Stimulated activated CD8-positive, alpha-beta memory T cell treated with anti-CD3 and anti-CD28 coated beads, Interleukin-12 subunit alpha, Interleukin-12 subunit beta, amount 100 ng/mL, for 24 hours (primary cell): ENCODE measurements around the gene HOXA9.

Experiments used
- DNase-seq: peaks from one replicate; pipeline ENCODE4 v3.0.0-alpha.2; 2020; ENCODE audit errors: extremely low read depth

HOXA9 gene

DNA sequence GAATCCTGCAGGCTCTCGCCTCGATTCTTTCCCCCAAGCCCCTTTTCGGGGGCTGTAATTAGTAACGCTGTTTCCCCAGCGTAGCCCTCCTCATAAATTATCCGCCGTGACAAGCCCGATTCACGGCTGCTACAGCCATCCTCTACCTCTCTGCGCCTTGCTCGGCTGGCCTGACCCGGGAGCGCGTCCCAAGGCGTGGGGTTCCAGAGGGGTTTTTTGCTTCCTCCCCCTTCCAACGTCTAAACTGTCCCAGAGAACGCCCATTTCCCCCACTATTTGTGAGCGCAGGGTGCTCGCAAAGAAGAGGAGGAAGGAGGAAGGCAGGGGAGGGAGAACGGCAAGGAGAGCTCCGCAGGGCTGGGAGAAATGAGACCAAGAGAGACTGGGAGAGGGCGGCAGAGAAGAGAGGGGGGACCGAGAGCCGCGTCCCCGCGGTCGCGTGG, 22.7 kb downstream of the HOXA9 start:
- DNase-seq: no peak

DNA sequence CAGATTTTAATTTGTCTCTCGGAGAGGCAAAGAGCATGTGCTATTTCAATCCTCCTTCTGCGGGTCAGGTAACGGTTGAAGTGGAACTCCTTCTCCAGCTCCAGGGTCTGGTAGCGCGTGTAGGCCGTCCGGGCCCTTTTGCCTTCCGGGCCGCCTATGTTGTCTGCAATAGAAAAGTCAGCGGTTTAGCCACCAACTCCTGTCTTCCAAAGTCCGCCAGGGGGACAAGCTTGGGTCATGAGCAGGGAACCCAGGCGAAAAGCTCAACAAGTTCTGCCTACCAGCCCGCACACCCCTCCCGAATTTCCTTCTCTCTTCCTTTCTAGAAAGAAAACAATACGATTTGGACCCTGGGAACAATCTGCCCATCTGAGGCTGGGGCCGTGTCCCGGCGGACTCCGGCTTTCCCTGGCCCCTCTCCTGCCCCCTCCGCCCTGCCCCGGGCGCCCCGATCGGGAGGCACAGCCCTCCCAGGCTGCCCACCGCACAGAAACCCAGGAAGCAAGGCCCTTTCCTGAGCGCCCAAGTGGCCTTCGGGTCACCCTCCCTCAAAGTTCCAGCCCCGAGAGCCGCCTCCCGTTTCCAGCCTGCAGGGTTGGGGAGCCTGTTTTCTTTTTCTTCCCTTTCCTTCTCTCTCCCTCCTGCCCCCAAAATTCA, 23.3 kb downstream of the HOXA9 start:
- DNase-seq: no peak

DNA sequence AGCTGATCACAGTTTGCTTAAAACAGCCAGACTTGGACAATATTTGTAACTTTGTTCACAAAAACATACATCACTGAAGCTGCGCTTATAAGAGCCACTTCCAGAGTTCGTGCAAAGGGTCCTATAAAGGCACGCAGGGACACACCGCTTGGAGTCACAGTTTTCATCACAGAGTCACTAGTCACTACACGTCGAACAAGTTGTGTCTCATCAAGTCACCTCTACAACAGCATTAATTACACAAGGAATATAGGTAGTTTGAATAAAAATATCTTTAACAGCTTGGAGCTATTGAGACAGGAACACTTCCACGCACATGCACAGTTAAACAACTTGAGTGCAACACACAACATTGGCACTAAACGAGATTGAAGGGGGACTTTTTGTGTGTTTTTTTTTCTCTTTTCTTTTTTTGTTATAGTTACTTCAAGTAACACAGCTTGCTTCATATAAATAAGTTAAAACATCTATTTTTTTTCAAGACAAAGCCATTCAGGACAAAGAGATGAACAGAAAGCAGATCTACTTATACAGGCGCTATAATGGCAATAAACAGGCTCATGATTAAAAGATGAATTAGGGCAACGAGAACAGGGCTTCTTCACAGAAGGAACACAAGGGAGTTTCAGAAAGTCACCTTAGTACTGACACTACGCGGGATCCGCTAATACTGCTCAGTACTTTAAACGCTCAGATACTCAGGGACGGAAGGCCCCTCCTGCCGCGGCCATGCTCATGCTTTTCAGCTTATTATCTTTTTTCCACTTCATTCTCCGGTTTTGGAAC, 24.0 kb downstream of the HOXA9 start:
- DNase-seq: no peak

DNA sequence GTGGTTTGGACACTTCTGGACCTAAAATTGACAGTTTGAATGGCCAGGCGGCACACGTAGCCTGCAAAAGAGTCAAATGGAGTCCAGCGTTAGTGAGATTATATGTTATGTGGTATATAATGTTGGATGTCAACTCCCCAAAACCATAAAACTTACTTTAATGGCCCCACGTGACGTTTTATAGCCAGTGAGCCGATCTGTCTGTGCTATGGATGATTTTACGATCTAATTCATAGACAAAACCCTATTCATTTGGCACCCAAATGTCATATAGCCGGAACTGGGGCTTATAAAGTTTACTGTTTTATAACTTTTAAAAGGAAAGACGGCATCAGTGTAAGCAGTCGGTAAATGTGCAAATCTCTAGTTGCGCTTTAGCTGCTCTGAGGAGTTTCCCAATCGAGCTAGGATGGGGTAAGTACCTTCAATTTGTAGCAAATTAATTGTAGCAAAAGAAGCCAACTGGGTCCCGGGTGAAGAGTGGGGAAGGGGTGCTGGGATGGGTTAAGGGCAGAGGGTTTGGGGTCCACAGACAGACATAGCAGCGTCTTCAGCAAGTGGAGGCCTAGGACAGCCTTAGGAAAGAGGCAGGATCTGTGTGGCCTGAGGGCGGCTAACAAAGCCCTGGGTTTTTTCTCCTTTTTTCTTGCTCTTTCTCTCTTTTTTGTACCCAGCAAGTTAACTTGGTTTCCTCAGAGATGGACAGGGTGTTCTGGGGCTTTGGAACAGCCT, 25.0 kb downstream of the HOXA9 start:
- DNase-seq: no peak

DNA sequence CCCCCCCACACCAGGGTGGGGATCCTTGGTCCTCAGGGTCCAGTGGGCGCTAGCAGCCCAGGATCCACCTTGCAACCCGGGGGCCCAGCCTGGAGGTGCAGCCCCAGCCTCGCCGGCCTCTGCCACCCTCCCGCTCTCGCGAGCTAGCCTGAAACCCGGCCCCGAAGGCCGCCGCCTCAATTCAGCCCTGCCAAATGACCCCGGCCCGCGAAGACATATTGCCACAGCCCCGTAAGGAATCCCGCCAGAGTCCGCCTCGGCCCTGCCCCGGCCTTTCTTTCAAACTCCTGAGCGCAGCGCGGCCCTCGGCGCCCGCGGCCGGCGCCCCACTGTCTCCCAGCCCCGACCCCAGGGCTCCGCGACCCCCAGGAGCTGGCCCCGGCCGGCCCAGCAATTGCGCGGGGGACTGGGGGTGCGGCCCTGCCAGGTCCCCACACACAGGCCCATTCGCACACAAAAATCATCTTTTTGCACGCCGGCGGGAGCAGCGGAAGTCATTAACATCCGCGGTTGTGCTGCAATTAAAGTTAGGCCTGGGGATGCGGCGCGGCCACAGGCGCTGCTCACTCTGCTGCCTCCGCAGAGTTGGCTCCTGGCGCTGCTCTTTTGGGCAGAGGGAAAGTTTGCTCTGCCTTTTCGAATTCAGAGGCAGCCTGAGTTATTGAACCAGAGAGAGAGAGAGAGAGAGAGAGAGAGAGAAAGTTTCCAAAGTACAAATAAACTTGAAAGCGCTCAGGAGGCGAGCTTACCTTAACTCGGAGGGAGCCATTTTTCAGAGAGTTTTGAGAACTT, 25.8 kb downstream of the HOXA9 start:
- DNase-seq: no peak

DNA sequence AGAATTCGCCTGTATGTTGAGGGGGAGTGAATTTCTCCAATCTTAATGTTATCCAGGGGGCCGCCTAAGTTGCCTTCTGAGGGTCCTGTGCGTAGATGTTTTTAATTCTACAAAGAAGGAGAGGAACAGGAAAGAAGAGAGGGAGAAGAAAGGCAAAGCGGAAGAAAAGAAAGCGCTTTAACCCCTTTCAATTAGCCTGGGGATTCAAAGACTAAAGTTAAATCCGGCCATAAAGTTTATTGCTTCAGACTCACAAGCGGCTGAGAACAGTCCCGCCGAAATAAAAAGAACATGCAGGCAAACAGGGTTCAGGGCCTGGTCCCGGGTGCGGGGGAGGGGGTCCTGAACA, 26.4 kb downstream of the HOXA9 start:
- no peak for DNase-seq

DNA sequence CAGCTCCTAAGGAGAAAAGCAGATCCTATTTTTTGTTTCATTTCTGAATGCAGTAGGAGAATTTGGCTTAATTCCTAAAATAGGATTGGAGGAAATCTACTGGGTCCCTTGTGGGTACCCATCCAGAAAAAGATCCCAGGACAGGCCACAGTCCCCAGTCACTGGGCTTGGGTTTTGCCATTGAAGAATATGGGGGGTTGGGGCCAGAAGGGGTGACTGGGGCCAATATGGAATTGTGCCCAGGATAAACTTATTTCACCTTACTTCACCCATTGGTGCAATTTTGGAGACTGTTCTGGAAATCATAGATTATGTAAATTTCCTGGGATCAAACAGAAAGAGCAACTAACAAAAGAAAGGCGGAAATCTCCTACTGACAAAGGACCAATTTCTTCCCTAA, 26.9 kb downstream of the HOXA9 start:
- DNase-seq: no peak

DNA sequence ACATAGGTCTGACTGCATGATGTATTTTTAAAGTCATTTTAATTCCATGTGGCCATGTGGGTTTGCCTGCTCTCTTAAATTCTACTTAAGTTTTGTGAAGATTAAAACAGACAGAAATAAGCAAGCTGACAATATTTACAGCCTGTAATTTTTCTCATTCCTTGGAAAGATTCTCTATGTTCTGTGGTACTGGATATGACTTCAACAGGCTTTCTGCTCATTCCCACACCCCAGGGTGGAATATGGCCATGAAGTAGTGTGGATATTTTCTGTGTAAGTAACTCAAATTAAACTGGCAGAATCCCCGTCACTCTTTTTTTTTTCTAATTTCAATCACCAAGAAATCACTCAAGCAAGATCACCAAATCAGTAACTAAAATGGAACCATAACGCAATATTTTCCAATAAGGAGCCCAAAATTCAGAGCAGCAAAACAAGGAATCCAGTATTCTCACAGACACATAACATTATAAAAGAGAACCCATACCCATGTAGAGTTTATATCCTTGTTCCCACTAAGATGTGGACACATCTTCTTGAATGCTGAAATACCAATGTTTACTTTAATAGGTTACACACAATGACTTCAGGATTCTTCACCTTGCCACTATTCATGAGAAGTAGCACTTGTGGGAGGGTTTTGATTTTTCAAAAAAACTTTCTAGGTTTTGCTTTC, 27.6 kb downstream of the HOXA9 start:
- DNase-seq: no peak

DNA sequence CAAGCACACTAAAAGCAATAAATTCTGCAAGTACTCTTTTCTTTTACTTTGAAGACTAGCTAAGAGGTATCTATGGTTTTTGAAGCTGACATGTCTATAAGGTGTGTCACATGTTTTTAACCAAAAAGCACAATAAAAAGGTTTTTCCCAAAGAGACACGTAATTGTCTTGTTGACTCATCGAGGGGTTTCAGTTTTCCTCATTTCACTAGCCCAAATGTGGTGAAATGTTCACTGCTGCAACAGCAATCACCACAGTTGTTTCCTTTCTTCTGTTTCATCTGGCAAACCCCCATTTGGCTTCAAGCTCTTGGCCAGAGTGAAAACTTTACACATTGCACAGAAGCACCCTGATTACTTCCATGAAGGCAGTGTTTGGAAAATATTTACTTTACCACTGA, 30.9 kb downstream of the HOXA9 start:
- DNase-seq: no peak

DNA sequence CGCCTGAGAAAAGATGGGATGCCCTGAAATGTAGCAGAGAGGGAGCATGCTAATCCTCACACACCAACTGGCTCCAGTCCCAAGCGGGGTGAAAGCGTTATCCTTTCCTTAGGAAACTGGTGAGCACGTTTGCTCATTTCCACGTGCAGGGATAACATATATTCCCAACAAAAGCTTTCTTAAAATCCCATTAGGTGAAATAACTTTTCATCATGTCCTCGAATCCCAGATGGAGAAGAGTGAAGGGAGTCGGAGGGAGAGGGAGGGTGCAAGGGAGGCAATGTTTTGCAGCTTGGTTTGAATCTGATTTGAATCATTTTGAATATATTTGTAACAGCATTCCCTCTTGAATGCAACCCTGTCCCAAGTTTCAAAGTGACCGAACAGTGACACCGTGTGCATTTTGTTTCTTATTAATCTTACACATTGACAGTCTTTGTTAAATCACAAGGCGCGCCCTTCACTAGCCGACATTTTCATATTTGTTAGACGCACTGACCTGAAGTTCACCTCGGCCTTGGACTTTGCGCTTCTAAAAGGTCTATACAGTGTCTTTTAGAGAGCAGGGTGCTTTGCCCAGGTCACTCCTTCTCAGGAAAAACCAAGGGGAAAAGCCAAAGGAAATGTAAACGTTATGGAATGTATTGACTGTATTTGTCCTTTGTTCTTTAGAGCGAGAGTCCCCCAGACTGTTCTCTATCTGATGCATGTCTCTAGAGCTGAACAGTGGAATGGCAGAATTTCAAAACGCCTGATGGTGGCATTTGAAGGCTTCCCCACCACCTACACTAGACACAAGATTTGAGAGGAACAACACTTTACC, 31.7 kb downstream of the HOXA9 start:
- DNase-seq: no peak

DNA sequence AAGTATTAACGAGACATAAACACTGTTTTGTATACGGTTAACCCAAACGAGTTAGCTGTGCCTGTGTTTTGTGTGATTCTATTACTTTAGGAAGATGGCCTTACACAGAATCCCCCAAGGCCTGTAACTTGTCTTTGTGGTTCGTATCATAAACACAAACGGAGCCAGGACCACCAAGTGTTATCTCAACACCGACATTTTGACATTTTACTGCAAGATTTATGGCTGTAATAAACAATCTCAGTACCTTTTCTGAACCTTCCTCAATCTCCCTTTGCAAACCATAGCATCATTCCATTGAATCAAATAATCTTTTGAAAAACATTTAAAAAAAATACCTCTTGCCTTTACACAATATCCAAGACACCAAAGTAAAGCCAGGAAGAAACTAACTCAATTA, 32.4 kb downstream of the HOXA9 start:
- DNase-seq: no peak

DNA sequence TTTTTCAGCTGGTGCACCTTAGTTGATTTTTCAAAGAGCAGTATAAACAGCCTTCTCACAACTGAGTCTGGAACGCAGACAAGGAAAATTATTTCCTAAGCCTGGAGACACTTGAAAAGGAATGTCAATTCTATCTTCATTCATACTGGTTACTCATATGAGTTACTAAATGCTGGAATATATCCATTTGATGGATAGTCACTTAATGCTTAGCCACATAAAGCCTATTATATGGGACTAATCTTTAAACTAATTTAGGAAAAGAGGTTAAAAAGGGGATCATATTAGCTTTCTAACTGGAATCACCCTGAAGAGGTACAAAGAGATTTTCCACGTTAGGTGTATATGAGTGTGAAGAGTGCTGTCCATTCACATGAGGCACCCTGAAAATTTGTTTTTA, 33.1 kb downstream of the HOXA9 start:
- no peak for DNase-seq

DNA sequence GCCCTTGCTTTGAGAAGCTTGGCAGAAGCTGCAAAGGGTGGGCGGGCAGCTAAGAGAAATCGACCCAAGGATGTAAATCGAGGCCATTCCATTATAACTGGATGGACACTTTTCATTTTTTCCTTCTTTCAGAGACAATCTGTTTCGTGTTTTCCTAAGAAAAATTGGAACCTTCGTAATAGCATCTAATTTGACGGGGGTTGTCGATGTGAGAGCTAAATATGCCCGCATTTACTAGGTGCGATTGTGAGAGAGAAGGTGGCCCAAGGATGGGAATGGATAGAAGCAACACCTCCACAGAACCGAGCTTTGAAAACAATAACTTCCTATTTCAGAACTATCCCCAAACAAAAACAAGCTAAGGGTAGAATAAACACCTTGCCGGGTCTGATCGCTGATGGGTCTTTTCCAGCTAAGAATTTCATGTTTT, 33.9 kb downstream of the HOXA9 start:
- no peak for DNase-seq

DNA sequence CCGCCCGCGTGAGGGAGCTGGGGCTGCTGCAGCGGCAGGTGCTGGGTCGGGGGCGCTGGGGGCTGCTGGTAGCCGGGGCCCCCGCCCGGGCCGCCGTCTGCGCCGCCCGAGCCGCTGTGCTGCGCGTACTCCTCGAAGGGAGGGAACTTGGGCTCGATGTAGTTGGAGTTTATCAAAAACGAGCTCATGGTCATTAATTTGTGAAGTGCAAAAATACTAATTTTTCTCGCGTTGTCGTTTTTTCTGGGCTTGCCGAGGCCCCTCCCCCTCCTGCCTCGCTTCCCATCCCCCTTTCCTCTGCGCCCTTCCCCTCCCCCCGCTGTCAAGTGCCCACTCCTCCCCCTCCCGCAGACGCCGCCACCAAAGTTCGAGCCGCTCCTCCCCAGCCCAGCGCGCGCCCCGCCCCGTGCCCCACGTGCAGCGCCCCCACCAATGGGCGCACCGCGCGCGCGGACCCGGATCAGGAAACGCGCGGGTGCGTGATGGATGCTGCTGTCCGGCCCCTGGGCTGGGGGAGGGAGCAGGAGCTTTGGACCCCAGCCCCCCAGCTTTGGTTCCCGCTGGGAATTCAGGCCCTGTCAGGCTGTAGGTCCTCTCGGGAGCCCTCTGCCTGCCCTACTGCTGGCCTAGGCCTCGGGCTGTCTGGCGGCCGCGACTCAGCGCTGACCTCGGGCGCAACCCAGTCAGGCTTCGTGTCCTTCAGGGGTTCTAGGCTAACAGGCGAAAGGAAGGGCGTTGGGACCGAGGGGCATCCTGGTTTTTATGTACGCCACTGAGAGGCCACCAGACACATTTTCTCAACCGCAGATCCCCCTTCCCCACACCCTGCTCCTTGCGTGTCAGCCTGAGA, 34.6 kb downstream of the HOXA9 start, which contains the start of gene HOXA4:
HOXA4 (minus strand) TSS at position 218 of the 850 bp plus-strand sequence; CDS start at position 194, 24 bp downstream.
- peak; percentile 26 for DNase-seq

DNA sequence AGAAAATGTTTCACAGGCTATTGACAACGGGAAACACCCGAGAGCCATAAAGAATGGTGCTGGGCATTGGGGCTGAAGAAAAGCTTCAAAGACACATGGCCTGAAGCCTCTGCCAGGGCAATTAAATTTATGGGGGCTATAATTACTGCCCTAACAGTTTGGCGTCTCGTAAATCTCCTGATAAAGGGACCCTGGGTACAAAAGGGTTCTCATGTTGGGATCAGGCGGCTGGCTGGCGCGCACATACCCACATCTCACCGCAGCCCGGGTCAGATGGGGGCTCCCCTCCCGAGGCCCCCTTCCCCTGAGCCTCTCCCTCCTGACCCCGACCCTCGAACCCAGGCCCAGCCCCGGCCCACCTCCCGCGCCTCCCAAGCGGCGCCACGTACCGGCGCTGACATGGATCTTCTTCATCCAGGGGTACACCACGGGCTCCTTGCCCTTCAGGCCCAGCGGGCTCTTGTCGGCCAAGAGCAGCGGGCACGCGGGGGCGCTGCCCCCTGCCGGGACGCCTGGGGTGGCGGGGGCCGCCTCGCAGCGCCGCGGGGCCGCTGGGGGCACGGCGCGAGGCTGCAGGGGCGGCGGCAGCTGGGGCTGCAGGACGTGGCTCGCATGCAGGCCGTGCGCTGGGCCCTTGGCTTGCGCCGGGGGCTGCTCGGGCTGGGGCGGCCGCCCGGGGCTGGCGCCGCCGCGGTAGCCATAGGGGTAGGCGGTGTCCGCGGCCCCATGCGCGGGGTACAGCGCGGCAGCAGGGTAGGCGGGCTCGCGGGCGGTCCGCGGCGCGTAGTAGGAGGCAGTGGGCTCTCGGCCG, 35.4 kb downstream of the HOXA9 start:
- DNase-seq: no peak

DNA sequence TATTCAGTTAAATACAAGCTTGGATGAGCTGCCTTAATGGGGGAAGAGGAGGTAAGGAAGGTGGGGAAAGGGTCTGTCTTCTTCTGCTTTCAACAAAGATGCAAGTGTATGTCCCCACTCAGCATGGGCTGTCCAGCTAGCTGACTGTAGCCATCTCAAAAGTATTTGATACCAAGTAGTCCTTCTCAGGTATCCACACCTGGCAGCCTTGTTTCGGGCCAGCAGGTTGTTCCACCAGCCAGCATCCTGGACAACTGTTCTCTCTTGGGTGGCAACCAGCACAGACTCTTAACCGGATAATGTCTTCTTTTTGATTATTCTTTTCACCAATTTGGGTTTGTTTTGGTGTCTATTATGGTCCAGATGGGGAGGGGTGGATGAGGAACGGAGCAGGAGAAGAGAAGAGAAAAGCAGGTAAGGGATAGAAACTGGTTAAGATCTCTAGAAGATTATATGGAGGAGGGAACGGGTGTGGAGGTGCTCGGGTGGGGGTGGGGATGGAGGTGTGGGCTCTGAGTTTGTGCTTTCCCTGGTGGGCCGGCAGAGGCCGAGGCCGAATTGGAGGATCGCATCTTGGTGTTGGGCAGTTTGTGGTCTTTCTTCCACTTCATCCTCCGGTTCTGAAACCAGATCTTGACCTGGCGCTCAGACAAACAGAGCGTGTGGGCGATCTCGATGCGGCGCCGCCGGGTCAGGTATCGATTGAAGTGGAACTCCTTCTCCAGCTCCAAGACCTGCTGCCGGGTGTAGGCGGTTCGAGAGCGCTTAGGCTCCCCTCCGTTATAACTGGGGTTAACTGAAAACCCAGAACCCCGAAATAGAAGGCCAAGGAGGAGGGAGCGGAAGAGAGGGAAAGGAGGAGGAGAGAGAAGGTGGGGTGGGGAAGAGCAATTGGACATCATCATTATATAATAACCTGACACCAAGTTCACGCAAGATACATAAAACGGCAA, 36.3 kb downstream of the HOXA9 start:
- DNase-seq: no peak

DNA sequence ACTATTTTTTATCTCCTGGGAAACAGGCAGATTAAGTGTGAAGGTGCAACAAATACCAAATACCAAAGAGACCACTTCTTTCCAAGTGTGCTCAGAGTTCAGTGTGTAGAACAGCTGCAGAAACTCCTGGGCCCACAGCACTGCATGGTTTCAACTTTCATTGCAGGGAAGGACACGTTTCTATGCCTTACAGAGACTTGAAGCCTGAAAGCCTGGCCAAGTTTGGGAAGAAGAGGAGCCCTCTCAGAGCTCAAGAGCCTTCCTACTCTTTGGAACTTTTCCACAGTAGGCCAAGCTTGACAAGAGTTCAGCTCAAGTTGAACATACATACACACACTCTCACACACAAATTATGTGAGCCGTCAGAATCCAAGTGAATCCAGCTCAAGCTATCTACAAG, 37.3 kb downstream of the HOXA9 start:
- no peak for DNase-seq
